Mesothelial cell of epicardium (in vitro differentiated cells): ENCODE results near the gene LRGUK. TPM values are rescaled to one million over a fixed set of nuclear protein-coding genes. Genes with fewer than 3 reads are reported as not detected.

Experiments
- DNase-seq, 2 experiments: peaks; one replicate each; pipeline ENCODE4 v3.0.0; 2021; ENCODE audit warnings: low spot score in 2 of 2; ENCODE audit not compliant: unreplicated experiment in 2 of 2
- H3K27ac Mint-ChIP-seq: 2 replicates; pipeline ENCODE4 v1.8.0; 2021; ENCODE audit warnings: mixed read lengths
- H3K27me3 Mint-ChIP-seq: 2 replicates; pipeline ENCODE4 v1.8.0; 2021; ENCODE audit warnings: low read depth, mixed read lengths
- H3K36me3 Mint-ChIP-seq: 2 replicates; pipeline ENCODE4 v1.8.0; 2021; ENCODE audit warnings: mixed read lengths
- H3K4me1 Mint-ChIP-seq: 2 replicates; pipeline ENCODE4 v1.8.0; 2021; ENCODE audit warnings: mixed read lengths
- H3K4me3 Mint-ChIP-seq: 2 replicates; pipeline ENCODE4 v1.8.0; 2021; ENCODE audit warnings: mild to moderate bottlenecking, moderate library complexity, mixed read lengths
- H3K9me3 Mint-ChIP-seq: 2 replicates; pipeline ENCODE4 v1.8.0; 2021; ENCODE audit warnings: mixed read lengths
- CTCF ChIP-seq: fragments of 200-600 bp; sonication (generic); IDR thresholded peaks from one replicate; pipeline ENCODE4 v1.5.0; 2021; ENCODE audit warnings: antibody characterized with exemption; ENCODE audit not compliant: unreplicated experiment
- total RNA-seq: library from RNA; stranded (reverse); gene quantifications from 3 replicates; pipeline ENCODE4 v1.2.1, GENCODE V29; 2021

LRGUK gene
- total RNA-seq, 1 donor from 2014 or later = 0.96 TPM

GRCh38 chr7:134114992-134115391 is 12.1 kb upstream of the LRGUK start:
- TF ChIP-seq CTCF = no peak
- H3K36me3 Mint-ChIP-seq = no peaks in the 10 kb centered on the region
- no peak overlapping the region for H3K27ac Mint-ChIP-seq
- H3K4me3 Mint-ChIP-seq = no peak overlapping the region
- H3K4me1 Mint-ChIP-seq = peaks cover 6% of the 10 kb centered on the region
- H3K27me3 Mint-ChIP-seq = no peaks in the 10 kb centered on the region
- H3K9me3 Mint-ChIP-seq = peaks cover 15% of the 10 kb centered on the region
- no peak for DNase-seq

GRCh38 chr7:134120405-134120804 is 6.7 kb upstream of the LRGUK start:
- Mint-ChIP-seq H3K4me1 (no peaks in the 10 kb centered on the region), H3K4me3 (no peak overlapping the region), H3K27ac (no peak overlapping the region), H3K27me3 (peaks cover 27% of the 10 kb centered on the region), H3K36me3 (no peaks in the 10 kb centered on the region), H3K9me3 (peaks cover 12% of the 10 kb centered on the region)
- TF ChIP-seq CTCF = no peak
- DNase-seq = no peak

GRCh38 chr7:134121632-134122139 is 5.5 kb upstream of the LRGUK start:
- Mint-ChIP-seq H3K4me1 (peaks cover 2% of the 10 kb centered on the region), H3K27me3 (peaks cover 35% of the 10 kb centered on the region), H3K9me3 (peaks cover 12% of the 10 kb centered on the region), H3K27ac (no peak overlapping the region), H3K4me3 (no peak overlapping the region), H3K36me3 (no peaks in the 10 kb centered on the region)
- DNase-seq = no peak
- no peak for TF ChIP-seq CTCF

- Mint-ChIP-seq H3K27ac (no peak overlapping the region), H3K4me3 (no peak overlapping the region), H3K9me3 (peaks cover 4% of the 10 kb centered on the region), H3K4me1 (peaks cover 12% of the 10 kb centered on the region), H3K36me3 (no peaks in the 10 kb centered on the region), H3K27me3 (peaks cover 48% of the 10 kb centered on the region)
- no peak for DNase-seq
- no peak for TF ChIP-seq CTCF
Observed at GRCh38 chr7:134122980-134123379, 4.2 kb upstream of the LRGUK start.

GRCh38 chr7:134126146-134126545 is 994 bp upstream of the LRGUK start:
- Mint-ChIP-seq H3K9me3 (no peaks in the 10 kb centered on the region), H3K27ac (no peak overlapping the region), H3K27me3 (peaks cover 66% of the 10 kb centered on the region), H3K36me3 (no peaks in the 10 kb centered on the region), H3K4me3 (peak overlapping the region; percentile 75), H3K4me1 (peaks cover 12% of the 10 kb centered on the region)
- DNase-seq = no peak
- TF ChIP-seq CTCF = no peak

GRCh38 chr7:134126596-134126965 is 559 bp upstream of the LRGUK start:
- Mint-ChIP-seq H3K9me3 (no peaks in the 10 kb centered on the region), H3K36me3 (no peaks in the 10 kb centered on the region), H3K27ac (no peak overlapping the region), H3K27me3 (peaks cover 69% of the 10 kb centered on the region), H3K4me3 (peak overlapping the region; percentile 75), H3K4me1 (peaks cover 12% of the 10 kb centered on the region)
- no peak for DNase-seq
- no peak for TF ChIP-seq CTCF
